ENCODE results near the gene RPL23. TPM values are rescaled to one million over a fixed set of nuclear protein-coding genes. Genes with fewer than 3 reads are reported as not detected.

RPL23 gene
- total and polyA plus RNA-seq, 2 experiments from 2014 or later = 877 to 4,267 TPM

GRCh38 chr17:38875477-38876075 lies 22.1 kb upstream of the RPL23 start:
- TF ChIP-seq REST (IDR thresholded peaks at IDR 0.05; ENCODE audit: unreplicated experiment) = no peak
- no peak for TF ChIP-seq NANOG (IDR thresholded peaks at IDR 0.05; ENCODE audit: borderline replicate concordance)
- TF ChIP-seq ZNF114 (CRISPR knock-in tag; IDR thresholded peaks at IDR 0.05) = no peak
- TF ChIP-seq EZH2phosphoT487 (IDR thresholded peaks at IDR 0.05; ENCODE audit: unreplicated experiment) = no peak
- TF ChIP-seq CREB1 (CRISPR knock-in tag; IDR thresholded peaks at IDR 0.05; ENCODE audit: low read depth) = no peak
- no peak for TF ChIP-seq ZNF331 (CRISPR knock-in tag; IDR thresholded peaks at IDR 0.05; ENCODE audit: low read depth)
- TF ChIP-seq ZNF462 (CRISPR knock-in tag; IDR thresholded peaks at IDR 0.05) = no peak
- TF ChIP-seq EZH2 (IDR thresholded peaks at IDR 0.05; ENCODE audit: low read depth, unreplicated experiment) = no peak
- no peak for TF ChIP-seq STAT1 (IDR thresholded peaks at IDR 0.05; ENCODE audit: unreplicated experiment)
- no peak for TF ChIP-seq POLR2AphosphoS5 (IDR thresholded peaks at IDR 0.05; ENCODE audit: low read depth)
- no peak for TF ChIP-seq JUNB (IDR thresholded peaks at IDR 0.05; ENCODE audit: unreplicated experiment)
- no peak for TF ChIP-seq CTCF (conservative IDR thresholded peaks at IDR 0.05; ENCODE audit: low read depth in 2 of 2)
- TF ChIP-seq ETS1 (IDR thresholded peaks at IDR 0.05) = no peak
- H3K4me2 ChIP-seq = peak overlapping the region; percentile 43

More at GRCh38 chr17:38875477-38876075, 22.1 kb upstream of the RPL23 start:
- H3K27me3 ChIP-seq (ENCODE audit: insufficient read depth) = no peaks in the 10 kb centered on the region
- peaks cover 2% of the 10 kb centered on the region; the same call in 1 of the 2 replicates for H3K36me3 ChIP-seq (ENCODE audit: insufficient read depth)
- peaks cover 15% of the 10 kb centered on the region for H4K20me1 ChIP-seq (replicated peaks; ENCODE audit: insufficient read depth)
- peaks cover 81% of the 10 kb centered on the region for H3K4me1 ChIP-seq (ENCODE audit: insufficient read depth)
- H3K27ac ChIP-seq (ENCODE audit: low read depth) = peak overlapping the region; percentile 78; the same call in 1 of the 2 replicates
- Mint-ChIP-seq H3K27ac (peak overlapping the region; percentile 23; the same call in 1 of the 2 replicates), H3K4me1 (peaks cover 82% of the 10 kb centered on the region), H3K9me3 (no peaks in the 10 kb centered on the region), H3K4me3 (no peak overlapping the region; the same call in 2 of the 3 replicates), H3K36me3 (ENCODE audit: low read depth) (peaks cover 20% of the 10 kb centered on the region), H3K27me3 (ENCODE audit: insufficient read depth, low read depth, poor library complexity) (peaks cover 16% of the 10 kb centered on the region)
- no peaks in the 10 kb centered on the region for H3K9me2 ChIP-seq (ENCODE audit: insufficient read depth)
- DNase-seq (ENCODE audit: low spot score) (no peak), ATAC-seq (no peak)
- 0 out of 2 replicates have a peak, but pooled peaks cover 8% of the 10 kb centered on the region for H3F3A ChIP-seq (replicated peaks; ENCODE audit: low read depth)
- H3K4me3 ChIP-seq = no peak overlapping the region
- peaks cover 85% of the 10 kb centered on the region for H3K79me2 ChIP-seq (replicated peaks; ENCODE audit: insufficient read depth)
- no peak overlapping the region for H2AFZ ChIP-seq

All from GM23338 (cell line).